Fibroblast of lung (primary cell): ENCODE data around the gene LSM6.

ENCODE experiments used
- CTCF ChIP-seq, 2 donors: IDR thresholded peaks in 1 of 2; conservative IDR thresholded peaks in 1 of 2; 1 replicate in 1 of 2; 2 replicates in 1 of 2; pipeline ENCODE4 v1.5.1; 2011 to 2012; ENCODE audit warnings: low read length in 2 of 2, control low read depth in 1 of 2, inconsistent platforms in 1 of 2, low read depth in 1 of 2, mild to moderate bottlenecking in 1 of 2
- EZH2 ChIP-seq: IDR thresholded peaks from 2 replicates; pipeline ENCODE4 v1.5.1; 2012; ENCODE audit warnings: low read length, control low read depth, mild to moderate bottlenecking; ENCODE audit errors: missing control alignments

DNA sequence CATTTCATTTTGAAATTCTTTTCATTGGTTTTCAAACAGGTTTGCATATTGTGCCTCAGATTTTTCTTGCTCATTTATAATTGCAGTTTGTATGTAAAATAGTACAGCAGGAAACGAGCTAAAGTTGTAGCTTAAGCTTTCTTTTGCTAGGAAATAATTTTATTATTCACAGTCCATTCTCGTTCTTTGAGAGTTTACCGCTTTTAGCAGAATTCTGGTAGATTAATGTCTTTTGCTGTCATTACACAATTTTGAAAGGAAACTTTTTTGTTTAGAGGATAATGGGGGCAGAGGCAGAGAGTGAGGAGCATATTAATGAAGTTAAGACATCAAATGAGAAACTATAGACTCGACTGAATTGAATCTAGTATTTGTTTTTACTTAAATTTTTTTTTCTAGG, 10.5 kb downstream of the LSM6 start:
- TF ChIP-seq CTCF (conservative IDR thresholded peaks at IDR 0.05 in 1 of 2, IDR thresholded peaks at IDR 0.05 in 1 of 2; ENCODE audit: low read depth in 1 of 2, low read length in 2 of 2), result no peak
- TF ChIP-seq EZH2, result no peak
